ES-I3 (cell line): ENCODE results near the gene WLS.

ENCODE experiments used
- H3K36me3 ChIP-seq: 2 replicates; pipeline ENCODE4 v1.6.1; 2013; ENCODE audit warnings: mild to moderate bottlenecking, low read length, control low read depth, moderate library complexity; ENCODE audit not compliant: insufficient read depth
- H3K4me1 ChIP-seq: 2 replicates; pipeline ENCODE4 v1.6.1; 2013; ENCODE audit warnings: mild to moderate bottlenecking, control low read depth, low read length; ENCODE audit not compliant: insufficient read depth
- H3K9ac ChIP-seq: 2 replicates; pipeline ENCODE4 v1.6.1; 2013; ENCODE audit warnings: low read depth, mild to moderate bottlenecking, low read length, moderate library complexity
- H3K9me3 ChIP-seq: 2 replicates; pipeline ENCODE4 v1.6.1; 2013; ENCODE audit warnings: mild to moderate bottlenecking, low read length, moderate library complexity; ENCODE audit not compliant: control insufficient read depth, insufficient read depth

The WLS gene

DNA sequence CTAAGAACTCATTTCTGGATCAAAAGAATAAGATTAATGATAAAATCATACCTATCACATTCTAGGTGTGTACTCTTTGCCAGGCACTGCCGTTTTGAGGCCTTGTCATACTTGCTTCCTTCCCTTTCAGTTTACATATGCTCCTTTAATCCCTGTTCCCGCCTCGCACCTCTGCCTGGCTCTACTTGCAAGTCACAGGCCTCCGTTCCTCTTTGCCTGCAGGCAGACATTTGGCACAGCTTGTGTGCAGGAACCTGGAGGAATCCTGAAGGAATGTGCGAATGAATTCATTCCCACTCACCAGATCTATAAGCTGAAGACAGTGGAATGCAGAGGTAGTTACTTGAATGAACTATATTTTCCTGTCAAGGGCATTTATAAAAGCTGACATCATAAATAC is 13.8 kb downstream of the WLS start:
- H3K4me1 ChIP-seq, result peaks cover 33% of the 10 kb centered on the region
- H3K36me3 ChIP-seq, result no peaks in the 10 kb centered on the region
- H3K9me3 ChIP-seq, result no peaks in the 10 kb centered on the region
- no peak overlapping the region for H3K9ac ChIP-seq

DNA sequence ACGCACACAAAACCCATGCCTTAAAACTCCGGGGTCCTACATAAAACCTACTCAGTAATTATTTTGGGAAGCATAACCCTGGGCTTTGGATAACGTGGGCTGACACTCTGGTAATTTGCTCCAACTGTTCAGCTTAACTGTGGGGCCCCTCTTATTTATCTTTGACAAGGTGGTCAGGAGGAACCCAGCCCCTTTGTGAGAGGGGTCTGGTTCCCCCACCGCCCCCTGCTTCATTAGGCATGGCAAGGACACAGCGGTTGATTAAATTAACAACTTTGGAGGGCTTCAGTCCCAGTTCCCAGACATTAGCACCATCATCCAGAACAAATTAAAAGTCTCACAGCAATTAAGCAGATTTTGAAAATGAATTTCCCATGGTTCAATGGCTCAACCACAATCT is 14.7 kb downstream of the WLS start:
- no peak overlapping the region for H3K9ac ChIP-seq
- H3K36me3 ChIP-seq, result no peaks in the 10 kb centered on the region
- peaks cover 33% of the 10 kb centered on the region for H3K4me1 ChIP-seq
- no peaks in the 10 kb centered on the region for H3K9me3 ChIP-seq

DNA sequence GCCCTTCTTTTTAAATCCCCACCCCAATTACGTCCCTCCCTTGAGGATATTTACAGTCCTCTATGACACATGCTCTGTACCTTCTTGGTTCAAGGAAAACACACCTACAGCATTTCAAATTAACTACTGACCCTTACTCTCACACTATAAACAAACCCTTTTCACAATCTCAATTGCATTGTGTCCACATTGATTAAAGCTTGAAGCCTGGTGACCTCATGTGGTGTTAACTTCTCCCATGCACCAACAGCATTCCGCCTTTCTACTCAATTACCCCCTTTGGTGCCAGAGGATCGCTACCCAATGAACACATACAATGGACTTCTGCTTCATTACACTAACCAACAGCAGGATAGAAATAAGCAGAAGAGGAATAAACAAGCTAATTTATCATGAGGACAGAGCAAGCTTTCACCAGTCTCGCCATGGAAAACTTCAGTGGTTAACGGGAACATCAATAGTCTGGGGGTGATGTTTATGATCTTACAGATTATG is 15.2 kb downstream of the WLS start:
- Histone ChIP-seq H3K4me1 (peaks cover 32% of the 10 kb centered on the region), H3K36me3 (no peaks in the 10 kb centered on the region), H3K9ac (no peak overlapping the region), H3K9me3 (no peaks in the 10 kb centered on the region)

DNA sequence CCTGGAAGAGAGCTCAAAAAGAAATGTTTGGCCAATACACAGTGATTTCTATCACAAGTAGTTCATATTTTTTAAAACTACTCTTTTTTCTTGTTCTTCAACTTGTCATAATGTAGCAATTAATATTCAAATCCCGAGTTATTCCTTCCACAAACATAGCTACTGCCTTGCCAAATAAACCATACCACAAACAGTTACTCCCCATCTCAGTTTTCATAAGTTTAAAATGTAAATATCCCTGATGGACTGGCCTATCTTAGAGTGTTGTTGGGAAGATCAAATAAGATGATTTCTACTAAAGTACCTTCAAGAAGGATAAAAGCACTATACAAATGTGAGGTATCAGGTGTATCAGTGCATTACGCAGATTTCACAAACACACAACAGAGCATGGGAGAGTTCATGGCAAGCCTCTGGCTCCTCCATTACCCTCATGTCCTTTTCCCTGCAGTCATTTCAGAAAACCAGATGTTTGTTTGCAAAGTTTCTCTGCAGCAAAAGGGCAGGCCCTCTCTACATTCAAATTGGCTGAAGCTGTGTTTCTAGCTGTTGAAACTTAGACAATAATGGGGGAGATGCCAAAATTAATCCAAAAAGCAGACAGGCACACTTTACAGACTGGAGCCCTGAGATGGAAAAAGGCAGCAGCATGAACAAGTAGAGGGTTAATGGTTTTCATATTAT is 16.1 kb downstream of the WLS start:
- Histone ChIP-seq H3K9ac (no peak overlapping the region), H3K36me3 (no peaks in the 10 kb centered on the region), H3K4me1 (peaks cover 23% of the 10 kb centered on the region), H3K9me3 (no peaks in the 10 kb centered on the region)

DNA sequence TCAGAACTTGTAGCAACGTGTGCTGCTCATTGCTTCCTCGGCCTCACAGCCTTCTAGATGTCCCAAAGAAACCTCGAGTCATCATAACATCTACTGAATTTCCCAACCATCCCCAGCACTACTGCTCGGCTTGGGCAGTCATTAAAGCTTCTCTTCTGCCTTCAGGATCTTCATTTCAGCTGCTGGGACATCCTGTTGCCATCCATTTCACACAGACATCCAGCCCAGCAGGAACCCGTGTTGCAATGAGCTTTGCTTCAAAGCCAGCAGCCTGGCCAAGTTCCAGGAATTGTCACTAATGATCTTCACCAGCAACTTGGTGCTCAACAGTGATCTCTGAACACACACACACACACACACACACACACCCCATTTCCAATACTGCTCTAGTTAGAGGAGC is 18.5 kb downstream of the WLS start:
- H3K9me3 ChIP-seq, result no peaks in the 10 kb centered on the region
- no peak overlapping the region for H3K9ac ChIP-seq
- H3K4me1 ChIP-seq, result peaks cover 25% of the 10 kb centered on the region
- no peaks in the 10 kb centered on the region for H3K36me3 ChIP-seq

DNA sequence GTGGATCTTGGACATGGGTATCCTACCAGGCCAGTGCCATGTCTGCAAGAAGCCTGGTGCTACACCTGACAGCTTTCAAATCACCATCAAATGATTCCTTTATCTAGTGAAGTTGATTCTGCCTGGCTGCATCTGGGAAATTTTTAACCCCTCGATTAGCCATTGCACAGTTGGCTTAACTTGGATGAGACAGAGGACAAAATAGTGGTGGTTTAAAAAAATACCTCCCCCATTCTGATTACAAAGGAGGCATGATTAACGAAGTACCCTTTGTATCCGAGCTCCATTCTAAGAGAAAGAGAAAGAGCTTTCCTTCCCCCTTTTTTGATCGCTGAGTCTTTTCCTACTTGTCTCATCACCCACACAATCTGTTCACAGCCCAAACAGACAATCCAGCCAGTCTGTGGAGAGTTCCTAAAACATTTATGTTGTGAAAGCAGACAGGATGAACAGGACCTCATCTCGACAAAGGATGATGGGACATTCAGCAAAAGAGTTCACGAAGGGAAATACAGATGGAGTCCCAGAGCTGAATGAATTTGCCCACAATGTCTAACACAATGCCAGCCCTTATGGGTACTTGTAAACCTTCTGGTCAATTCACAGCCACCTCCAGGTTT is 20.5 kb downstream of the WLS start:
- Histone ChIP-seq H3K9ac (no peak overlapping the region), H3K9me3 (no peaks in the 10 kb centered on the region), H3K36me3 (no peaks in the 10 kb centered on the region), H3K4me1 (peaks cover 7% of the 10 kb centered on the region)

DNA sequence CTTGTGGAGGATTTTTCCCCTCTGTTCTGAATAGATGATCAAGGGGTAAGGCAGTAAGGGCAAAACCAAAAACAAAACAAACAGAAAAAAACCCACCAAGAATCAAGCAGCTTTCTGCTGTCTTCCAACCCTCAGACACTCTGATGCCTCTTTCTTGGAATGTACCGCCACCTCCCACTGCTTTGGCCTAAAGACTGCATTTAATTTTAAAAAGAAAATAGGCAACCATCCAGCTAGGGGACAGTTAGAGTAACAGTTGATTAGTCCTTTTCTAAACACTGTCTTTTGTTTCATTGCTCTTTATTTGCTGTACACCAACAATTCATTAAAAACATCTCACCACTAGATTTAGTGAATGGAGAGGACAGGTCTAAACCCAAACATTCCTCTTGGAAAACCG is 21.5 kb downstream of the WLS start:
- Histone ChIP-seq H3K9ac (no peak overlapping the region), H3K9me3 (no peaks in the 10 kb centered on the region), H3K4me1 (peaks cover 6% of the 10 kb centered on the region; the same call in 1 of the 2 replicates), H3K36me3 (no peaks in the 10 kb centered on the region)

DNA sequence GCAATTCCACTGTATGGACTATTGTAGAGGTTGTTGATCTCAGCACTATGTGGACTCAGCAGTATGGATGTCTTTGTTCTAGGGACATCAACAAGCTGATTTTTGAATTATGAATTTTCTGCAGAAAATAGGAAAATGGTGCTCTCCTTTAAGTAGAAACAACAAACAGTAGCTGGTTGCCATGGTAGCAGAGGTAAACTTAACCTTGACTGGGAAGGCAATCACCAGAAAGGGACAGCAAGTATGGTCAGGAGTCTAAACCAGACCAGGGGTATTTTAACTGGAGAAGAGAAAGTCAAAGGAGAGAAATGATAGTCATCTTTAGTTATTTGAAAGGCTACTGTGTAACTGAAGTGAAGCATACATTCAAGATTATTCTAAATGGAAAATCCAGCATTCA is 22.3 kb downstream of the WLS start:
- Histone ChIP-seq H3K4me1 (peaks cover 6% of the 10 kb centered on the region; the same call in 1 of the 2 replicates), H3K9ac (no peak overlapping the region), H3K36me3 (no peaks in the 10 kb centered on the region), H3K9me3 (no peaks in the 10 kb centered on the region)

DNA sequence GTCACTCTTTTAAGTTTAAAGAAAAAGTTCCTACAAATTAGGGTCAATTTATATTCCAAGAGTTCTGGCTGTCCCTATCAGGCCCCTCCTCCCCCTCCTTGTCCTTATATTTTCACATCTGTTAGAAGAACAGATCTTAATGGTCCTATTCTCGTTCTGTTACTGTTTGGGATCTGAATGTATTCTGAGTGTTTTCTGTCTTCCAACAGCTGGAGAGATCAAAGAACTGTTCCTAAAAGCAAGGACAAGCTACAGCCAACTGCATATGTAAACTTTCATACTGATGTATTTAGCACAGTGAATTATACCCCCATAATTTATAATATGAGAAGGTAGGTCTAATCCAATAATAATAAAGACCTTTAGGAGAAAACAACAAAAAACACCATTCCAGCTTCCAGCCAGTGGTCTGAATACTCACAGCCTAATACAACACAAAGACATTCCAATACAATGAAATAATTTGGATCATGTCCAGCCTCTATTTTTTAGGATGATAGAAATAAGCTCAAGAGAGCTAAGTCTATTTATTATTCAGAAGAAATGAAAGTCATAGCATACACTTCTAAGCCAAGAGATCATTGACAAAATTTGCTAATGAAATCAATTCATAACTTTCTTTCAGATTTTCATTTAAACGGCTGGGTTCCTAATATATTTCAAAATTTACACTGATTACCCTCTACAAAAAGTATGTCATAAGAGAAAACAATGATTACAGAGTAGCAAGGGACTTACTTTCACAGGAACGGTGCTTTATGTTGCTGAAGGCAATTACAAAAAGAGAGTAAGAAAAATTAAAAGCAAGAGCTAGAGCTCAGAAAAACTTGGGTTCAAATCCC is 25.3 kb downstream of the WLS start:
- Histone ChIP-seq H3K36me3 (no peaks in the 10 kb centered on the region), H3K9ac (no peak overlapping the region), H3K9me3 (no peaks in the 10 kb centered on the region), H3K4me1 (peaks cover 6% of the 10 kb centered on the region)

DNA sequence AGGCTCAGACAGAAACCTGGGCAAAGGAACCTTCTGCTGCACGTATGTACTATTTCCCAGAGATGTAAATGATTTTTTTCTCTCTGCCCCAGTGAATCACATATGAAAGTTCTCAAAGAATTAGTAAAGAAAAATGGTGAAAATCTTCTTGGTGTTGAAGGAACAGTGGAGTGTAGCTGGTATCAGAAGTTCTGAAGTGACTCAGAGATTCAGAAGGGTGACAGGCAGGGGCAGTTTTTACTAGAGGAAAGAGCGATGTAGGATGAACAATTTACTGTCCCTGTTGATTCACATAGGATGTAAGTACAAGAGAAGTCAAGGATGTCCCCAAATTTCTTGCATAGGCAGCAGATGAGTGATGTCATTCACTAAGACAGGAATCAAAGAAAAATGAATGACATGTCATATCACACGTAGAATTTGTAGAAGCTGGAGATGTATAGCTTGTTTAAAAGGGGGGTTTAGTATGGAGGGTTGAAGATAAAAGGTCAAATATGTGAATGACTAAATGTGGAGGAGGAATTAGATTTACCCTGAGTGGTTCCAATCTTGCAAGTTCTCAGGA is 26.4 kb downstream of the WLS start:
- Histone ChIP-seq H3K9ac (no peak overlapping the region), H3K36me3 (no peaks in the 10 kb centered on the region), H3K9me3 (no peaks in the 10 kb centered on the region), H3K4me1 (peaks cover 3% of the 10 kb centered on the region)

DNA sequence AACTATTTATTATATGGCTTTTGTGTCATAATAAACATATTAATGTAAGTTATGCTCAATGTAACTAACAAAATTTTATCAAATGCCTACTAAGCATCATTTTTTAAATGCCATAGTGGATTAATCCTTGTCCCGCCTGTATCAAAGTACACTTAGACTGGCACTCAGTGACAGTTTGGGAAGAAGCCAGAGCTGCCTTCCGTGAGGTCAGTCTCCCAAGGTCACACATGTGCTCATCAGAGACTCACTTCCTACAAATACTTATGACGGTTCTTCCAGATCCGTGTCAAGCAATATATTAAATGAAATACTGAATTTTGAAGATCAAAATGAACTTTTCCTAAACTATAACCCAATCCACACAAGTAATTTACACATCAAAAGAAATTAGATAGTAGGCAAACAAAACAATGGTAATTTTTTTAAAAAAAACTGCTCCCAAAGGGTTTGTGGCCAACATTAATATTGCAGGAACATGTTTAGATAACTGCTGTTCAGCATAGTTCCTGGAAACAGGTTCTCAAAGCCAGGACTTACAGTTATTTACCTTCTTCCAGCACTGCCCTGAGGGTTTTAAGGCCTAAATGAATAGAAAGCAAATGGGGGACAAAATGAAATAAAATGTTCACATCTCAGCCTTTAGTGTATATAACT is 27.2 kb downstream of the WLS start:
- no peaks in the 10 kb centered on the region for H3K9me3 ChIP-seq
- no peak overlapping the region for H3K9ac ChIP-seq
- H3K4me1 ChIP-seq, result no peaks in the 10 kb centered on the region; the same call in none of the 2 replicates
- H3K36me3 ChIP-seq, result no peaks in the 10 kb centered on the region

DNA sequence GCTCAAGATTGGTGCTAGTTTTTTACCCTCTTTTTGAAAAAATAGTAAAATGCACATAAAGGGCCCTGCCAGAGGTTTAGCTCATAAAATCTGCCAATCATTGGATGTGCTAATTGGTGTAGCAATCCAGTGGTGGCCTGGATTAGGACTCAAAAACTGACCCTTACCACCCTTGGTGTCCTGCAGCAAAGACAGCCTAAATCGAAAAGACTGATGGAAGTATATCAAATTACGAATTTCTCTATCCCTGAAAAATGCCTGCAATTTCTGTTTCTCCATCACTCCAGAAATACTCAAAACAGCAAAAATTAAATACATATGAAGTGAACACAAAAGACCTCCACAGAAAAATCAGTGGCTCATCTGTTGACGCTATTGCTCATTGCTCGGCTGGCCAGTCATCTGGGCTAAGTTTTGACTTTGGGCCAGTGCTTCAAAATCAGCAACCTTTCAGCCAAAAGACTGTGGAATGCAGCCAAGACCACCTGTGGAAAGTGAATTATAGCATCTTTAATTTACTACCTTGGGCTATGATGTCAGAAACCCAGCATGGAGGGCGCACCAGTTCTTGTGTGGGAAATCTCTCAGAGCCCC is 30.0 kb downstream of the WLS start:
- H3K9me3 ChIP-seq, result no peaks in the 10 kb centered on the region
- no peak overlapping the region for H3K9ac ChIP-seq
- no peaks in the 10 kb centered on the region for H3K36me3 ChIP-seq
- peaks cover 8% of the 10 kb centered on the region for H3K4me1 ChIP-seq

DNA sequence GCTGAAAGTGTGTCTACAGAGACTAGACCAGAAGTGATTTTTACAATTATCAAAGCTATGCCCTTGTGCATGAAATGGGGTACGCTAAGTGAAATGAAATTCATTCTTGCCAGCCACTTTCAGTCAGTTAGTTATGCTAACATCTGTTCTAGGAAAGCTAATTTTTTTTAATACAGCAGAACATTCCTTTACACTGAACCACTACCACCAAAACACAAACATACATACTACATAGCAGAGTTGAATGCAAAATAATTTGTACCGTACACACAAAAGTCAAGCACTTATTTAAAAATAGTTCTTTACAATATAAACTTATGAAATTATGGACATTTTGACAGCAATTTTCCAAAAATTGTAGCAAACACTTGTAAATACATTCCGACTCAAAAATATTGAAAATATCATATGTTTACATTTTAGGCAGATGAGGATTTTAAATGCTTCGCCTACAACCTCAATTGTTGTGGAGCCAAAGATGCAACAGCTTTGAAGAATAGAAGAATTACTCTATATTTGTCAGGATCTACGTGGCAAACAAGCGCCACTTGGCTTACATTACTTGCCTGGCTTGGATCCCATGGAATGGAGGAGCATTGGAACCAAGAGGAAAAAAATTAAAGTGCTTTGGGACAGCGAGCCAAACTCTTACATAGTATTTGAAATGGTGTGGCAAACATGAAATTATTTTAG is 30.6 kb downstream of the WLS start:
- Histone ChIP-seq H3K9me3 (no peaks in the 10 kb centered on the region), H3K4me1 (peaks cover 8% of the 10 kb centered on the region), H3K36me3 (no peaks in the 10 kb centered on the region), H3K9ac (no peak overlapping the region)
